Measurements from ENCODE around the gene TSNAX. TPM values are rescaled to one million over a fixed set of nuclear protein-coding genes. Genes with fewer than 3 reads are reported as not detected.

TSNAX gene
- total RNA-seq, 4 donors from 2014 or later: 25.1 to 39.9 (median 28.9) TPM

GRCh38 chr1:231512147-231512698 lies 16.2 kb upstream of the TSNAX start:
- WGBS, 2 donors: 44 to 51% methylated on average over 2 of the region's 2 CpGs
- no peak overlapping the region for H3K4me3 ChIP-seq (ENCODE audit: low read depth, poor library complexity, severe bottlenecking)
- no peak for TF ChIP-seq POLR2A (IDR thresholded peaks at IDR 0.05)
- DNase-seq (ENCODE audit: low spot score in 2 of 2): no peak
- intact Hi-C loops (cut with DNase I; ENCODE audit: low total_unique reads): no loop called here

GRCh38 chr1:231515748-231516147 lies 12.7 kb upstream of the TSNAX start:
- TF ChIP-seq POLR2A (IDR thresholded peaks at IDR 0.05) (no peak), CTCF (IDR thresholded peaks at IDR 0.05) (no peak)
- no peak for DNase-seq (ENCODE audit: low spot score in 2 of 2)
- H3K4me3 ChIP-seq (ENCODE audit: low read depth, poor library complexity, severe bottlenecking): no peak overlapping the region
- 53 to 65% methylated on average over 2 of the region's 2 CpGs for WGBS, 2 donors
- intact Hi-C loops (cut with DNase I; ENCODE audit: low total_unique reads): no loop called here

- intact Hi-C loops (cut with DNase I; ENCODE audit: low total_unique reads): no loop called here
- DNase-seq (ENCODE audit: low spot score in 2 of 2): no peak
- TF ChIP-seq POLR2A (IDR thresholded peaks at IDR 0.05): no peak
- TF ChIP-seq CTCF (IDR thresholded peaks at IDR 0.05): no peak
- H3K4me3 ChIP-seq (ENCODE audit: low read depth, poor library complexity, severe bottlenecking): no peak overlapping the region
- 35 to 41% methylated on average over 3 of the region's 3 CpGs for WGBS, 2 donors
These were observed 11.4 kb upstream of the TSNAX start for GRCh38 chr1:231517076-231517475.

GRCh38 chr1:231518485-231519034 lies 9.9 kb upstream of the TSNAX start:
- TF ChIP-seq CTCF (IDR thresholded peaks at IDR 0.05) (no peak), POLR2A (IDR thresholded peaks at IDR 0.05) (no peak)
- 76 to 88% methylated on average over 5 of the region's 5 CpGs for WGBS, 2 donors
- intact Hi-C loops (cut with DNase I; ENCODE audit: low total_unique reads): no loop called here
- H3K4me3 ChIP-seq (ENCODE audit: low read depth, poor library complexity, severe bottlenecking): no peak overlapping the region
- no peak for DNase-seq (ENCODE audit: low spot score in 2 of 2)

- no peak overlapping the region for H3K4me3 ChIP-seq (ENCODE audit: low read depth, poor library complexity, severe bottlenecking)
- DNase-seq (ENCODE audit: low spot score in 2 of 2): no peak
- 60 to 62% methylated on average over 2 of the region's 2 CpGs for WGBS, 2 donors
- TF ChIP-seq CTCF (IDR thresholded peaks at IDR 0.05) (no peak), POLR2A (IDR thresholded peaks at IDR 0.05) (no peak)
- intact Hi-C loops (cut with DNase I; ENCODE audit: low total_unique reads): no loop called here
These were observed 9.3 kb upstream of the TSNAX start for GRCh38 chr1:231519166-231519565.

- intact Hi-C loops (cut with DNase I; ENCODE audit: low total_unique reads): no loop called here
- 90 to 100% methylated on average over 1 of the region's 1 CpG for WGBS, 2 donors
- DNase-seq (ENCODE audit: low spot score in 2 of 2): no peak
- TF ChIP-seq CTCF (IDR thresholded peaks at IDR 0.05) (no peak), POLR2A (IDR thresholded peaks at IDR 0.05) (no peak)
- H3K4me3 ChIP-seq (ENCODE audit: low read depth, poor library complexity, severe bottlenecking): no peak overlapping the region
These were observed 6.4 kb upstream of the TSNAX start for GRCh38 chr1:231522038-231522437.
